IPS-11a (cell line): ENCODE results near the gene PTPRM.

Experiments used
- H3K4me3 ChIP-seq: one replicate; pipeline ENCODE4 v1.5.1; 2013; ENCODE audit warnings: low read depth, low read length, control low read depth

The PTPRM gene

DNA sequence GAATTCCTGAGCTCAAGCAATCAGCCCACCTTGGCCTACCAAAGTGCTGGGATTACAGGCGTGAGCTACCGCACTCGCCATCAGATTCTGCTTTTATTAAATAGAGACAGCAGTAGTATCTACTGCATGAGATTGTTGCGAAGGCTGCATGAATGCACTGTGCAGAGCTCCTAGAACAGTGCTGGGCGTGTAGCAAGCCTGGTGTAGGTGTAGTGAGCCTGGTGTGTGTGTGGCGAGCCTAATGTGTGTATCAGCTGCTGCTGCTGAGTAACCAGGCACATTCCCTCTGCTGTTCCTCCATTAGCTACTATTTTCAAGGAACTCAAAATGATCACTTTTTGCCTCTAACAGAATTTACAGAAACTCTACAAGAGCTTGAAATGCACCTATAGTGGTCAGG is 57.6 kb downstream of the PTPRM start:
- no peak overlapping the region for H3K4me3 ChIP-seq

GRCh38 chr18:7626175-7626921 is 59.2 kb downstream of the PTPRM start:
- H3K4me3 ChIP-seq = no peak overlapping the region

GRCh38 chr18:7626922-7627440 is 59.9 kb downstream of the PTPRM start:
- H3K4me3 ChIP-seq = no peak overlapping the region

DNA sequence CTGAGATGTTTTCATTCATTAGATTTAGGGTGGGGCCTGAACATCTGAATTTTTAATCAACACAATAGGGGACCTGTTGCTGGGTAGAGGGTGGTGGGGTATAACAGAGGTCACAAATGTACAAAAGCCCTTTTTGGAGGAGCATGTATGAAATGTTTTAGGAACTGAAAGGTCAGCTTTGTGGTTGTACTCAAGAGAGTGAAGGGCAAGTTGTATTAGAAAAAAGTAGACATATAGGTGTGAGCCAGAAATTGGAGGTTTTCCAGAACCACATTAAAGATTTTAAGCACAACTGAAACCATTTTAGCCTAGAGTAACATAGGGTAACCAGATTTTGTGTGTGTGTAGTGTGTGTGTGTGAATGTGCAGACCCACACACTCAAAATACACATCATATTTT is 62.3 kb downstream of the PTPRM start:
- H3K4me3 ChIP-seq = no peak overlapping the region

DNA sequence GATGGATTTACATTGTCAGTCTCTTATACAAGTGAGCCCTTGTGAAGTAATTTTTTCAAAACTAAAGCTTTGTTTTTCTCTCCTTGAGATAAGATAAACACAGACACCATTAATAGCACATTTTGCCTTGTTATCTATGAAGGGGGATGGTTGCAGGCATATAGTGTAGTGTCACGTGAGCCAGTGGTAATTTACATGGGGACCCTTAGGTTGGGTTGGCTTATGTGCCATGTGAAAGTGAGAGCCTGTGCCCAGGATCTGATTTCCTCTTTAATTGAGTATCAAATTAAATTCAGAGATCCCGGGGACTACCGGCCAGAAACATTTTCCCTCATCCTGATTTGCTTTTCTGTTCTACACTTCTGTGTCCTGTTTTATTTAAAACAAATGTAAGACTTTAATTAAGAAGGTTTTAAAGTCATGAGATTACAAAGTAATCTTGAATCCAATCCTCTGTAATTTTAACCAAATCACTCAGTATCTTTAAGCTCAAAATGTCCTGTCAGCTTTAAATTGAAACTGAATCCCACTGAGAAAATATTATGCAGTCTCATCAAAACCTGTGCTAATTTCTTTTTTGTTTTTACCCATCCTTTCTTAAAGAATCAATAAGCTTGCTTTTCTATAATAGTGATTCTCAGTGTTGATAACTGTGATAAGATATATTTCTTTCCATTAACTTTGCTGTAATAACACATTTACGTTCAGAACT is 63.8 kb downstream of the PTPRM start:
- H3K4me3 ChIP-seq = no peak overlapping the region

DNA sequence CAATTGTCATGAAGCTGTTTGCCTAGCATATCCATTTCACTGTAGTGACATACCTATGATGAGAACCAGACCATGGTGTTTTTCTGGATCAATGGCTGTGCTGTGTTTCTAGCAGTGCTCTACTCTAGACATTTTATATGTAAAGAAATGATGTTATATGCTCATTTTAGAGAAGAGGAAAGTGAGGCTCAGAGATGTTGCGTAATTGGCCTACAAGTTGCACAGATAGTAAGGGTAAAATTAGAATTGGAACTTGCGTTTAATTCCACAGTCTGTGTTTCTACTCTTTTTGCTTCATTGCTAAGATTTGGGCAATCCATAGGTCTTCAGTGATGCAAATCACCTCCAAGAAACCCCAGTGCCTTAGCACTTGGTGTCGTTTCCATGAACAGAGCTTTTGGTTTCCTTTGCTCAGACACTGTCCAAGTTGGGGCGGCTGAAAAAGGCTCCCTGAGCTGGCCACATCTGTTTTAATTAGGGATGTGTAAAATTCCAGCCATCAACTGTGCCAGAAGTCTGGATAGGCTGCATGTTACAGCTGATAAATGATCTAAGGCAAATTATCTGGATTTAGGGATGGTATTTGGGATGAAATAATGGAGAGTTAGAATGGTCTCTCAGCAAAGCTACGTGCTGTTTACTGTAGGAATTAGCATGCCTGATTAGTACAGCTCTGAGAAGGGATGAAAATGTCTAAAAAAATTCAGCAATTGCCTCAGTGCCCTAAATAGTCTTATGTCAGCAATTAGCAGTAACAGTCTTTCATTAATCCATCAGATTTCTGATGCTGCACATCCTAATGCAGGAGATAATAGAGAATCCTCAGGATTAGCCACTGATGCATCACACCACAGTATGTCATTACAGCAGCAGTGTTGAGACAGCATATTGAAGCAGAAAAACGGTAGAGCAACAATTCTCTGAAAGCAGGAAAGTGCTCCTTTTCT is 65.3 kb downstream of the PTPRM start:
- H3K4me3 ChIP-seq = no peak overlapping the region

- H3K4me3 ChIP-seq = no peak overlapping the region
Measured at GRCh38 chr18:7633171-7633570, 66.1 kb downstream of the PTPRM start.

- no peak overlapping the region for H3K4me3 ChIP-seq
Measured at GRCh38 chr18:7635948-7636347, 68.8 kb downstream of the PTPRM start.

GRCh38 chr18:7637269-7637668 is 70.2 kb downstream of the PTPRM start:
- H3K4me3 ChIP-seq = no peak overlapping the region

GRCh38 chr18:7638321-7638720 is 71.2 kb downstream of the PTPRM start:
- no peak overlapping the region for H3K4me3 ChIP-seq

DNA sequence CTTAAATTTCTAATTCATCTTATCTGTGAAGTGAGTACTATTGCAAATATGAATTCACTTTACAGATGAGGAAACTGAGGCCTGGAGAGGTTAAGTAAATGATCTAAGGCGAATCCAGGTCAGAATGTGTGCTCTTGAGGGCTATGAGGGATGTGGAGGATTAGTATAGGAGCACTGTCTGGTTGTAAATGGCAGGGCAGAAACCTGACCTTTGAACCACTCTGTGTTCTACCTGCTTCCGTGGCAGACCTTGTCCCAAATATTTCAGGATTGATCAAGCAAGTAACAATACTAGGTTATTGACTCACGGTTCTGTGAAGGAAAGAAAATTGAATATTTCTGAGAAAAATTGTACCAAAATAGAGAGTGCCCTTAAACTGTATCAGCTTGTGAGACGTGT is 74.7 kb downstream of the PTPRM start:
- H3K4me3 ChIP-seq = no peak overlapping the region

DNA sequence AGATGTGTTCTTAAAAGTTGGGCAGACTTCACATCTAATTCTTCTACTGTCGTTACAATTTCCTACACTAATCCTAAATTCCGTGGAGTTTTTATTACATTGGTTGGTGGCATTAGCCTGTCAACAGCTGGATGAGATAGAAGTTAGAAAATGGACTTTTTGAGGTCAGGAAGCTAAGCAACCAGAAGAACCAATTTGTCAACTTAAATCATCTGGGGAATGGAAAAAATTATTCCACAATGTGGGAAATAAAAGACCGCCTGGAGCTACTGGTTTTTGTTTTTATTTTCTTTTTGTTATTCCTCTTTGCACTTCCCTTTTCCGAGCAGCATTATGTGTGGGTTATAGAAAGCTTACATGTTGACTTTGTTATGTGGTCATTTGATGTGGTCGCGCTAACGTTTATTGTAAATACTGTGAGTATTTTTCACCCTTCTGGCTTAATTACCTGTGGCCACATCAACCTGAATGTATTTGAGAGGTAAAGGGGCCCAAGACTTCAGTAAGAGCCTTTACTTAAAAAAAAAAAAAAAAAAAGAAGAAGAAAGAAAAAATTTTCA is 75.3 kb downstream of the PTPRM start:
- no peak overlapping the region for H3K4me3 ChIP-seq

GRCh38 chr18:7645756-7646155 is 78.6 kb downstream of the PTPRM start:
- no peak overlapping the region for H3K4me3 ChIP-seq

GRCh38 chr18:7646174-7646886 is 79.2 kb downstream of the PTPRM start:
- no peak overlapping the region for H3K4me3 ChIP-seq

DNA sequence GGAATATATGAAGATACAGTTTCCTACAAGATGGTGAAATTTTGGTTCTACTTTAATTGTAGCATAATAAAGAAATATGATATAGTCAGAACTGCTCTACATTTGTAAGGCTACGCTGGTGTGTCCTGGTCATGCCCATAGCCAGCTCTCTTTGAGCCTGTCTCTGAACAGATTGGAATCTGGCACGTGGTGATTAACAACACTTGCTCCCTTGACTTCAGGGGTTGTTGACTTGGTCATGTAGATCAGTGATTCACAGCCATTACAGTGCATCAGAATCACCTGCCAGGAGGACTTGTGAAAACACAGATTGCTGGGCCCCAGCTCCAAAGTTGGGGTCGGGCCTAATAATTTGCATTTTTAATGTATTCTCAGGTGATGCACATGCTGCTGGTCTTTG is 80.4 kb downstream of the PTPRM start:
- no peak overlapping the region for H3K4me3 ChIP-seq

DNA sequence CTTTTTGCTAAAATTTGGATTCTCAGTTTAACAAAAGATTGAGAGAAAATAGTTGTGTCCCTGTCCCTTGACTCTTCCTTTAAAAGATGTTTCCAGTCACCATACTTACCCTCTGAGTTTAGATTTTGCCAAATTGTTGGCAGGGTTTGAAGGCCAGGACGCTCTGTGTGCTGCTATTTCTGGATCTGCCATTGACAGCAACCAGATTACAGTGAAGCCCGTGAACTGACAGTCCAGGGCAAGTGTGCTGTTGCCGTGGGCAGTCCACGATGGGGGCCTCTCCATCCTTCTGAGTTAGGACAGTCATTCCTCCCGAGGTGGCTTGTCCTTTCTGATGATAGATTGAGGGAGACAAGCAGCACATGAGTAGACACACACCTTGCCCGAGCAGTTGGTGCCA is 89.9 kb downstream of the PTPRM start:
- H3K4me3 ChIP-seq = no peak overlapping the region

DNA sequence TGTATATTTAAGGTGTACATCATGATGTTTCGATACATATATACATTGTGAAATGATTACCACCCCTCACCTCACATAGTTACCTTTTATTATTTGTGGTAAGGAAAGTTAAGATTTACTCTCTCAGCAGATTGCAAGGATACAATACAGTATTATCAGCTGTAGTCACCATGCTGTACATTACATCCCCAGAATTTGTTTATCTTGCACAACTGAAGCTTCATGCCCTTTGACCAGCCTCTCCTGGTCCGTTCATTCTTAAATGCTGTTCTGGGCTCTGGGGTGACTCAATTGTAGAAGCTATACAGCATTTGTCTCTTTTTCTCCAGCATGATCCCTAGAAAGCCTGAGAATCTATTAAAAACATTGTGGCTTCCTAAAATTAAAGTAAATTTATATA is 90.8 kb downstream of the PTPRM start:
- no peak overlapping the region for H3K4me3 ChIP-seq

GRCh38 chr18:7658701-7659100 is 91.6 kb downstream of the PTPRM start:
- no peak overlapping the region for H3K4me3 ChIP-seq

- H3K4me3 ChIP-seq = no peak overlapping the region
Measured at GRCh38 chr18:7661207-7661606, 94.1 kb downstream of the PTPRM start.

DNA sequence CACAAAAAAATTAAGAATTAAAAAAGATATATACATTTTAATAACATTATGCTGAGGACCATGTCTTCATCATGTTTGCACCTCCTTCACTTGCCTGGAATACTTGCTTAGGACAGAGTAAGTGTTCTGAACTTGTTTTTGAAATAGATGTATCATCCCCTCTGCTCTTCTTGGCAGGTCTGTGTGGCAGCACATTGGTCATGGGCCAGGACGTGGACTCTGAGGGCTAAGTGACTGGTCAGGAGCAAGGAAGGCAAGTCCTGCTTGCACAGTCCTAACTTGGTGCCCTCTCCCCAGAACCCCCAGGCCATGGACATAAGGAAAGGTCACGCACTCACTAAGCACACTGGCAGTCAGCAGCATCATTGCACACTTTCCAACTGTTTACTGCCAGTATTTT is 95.8 kb downstream of the PTPRM start:
- no peak overlapping the region for H3K4me3 ChIP-seq
